ENCODE results near the gene GNE. TPM values are rescaled to one million over a fixed set of nuclear protein-coding genes. Genes with fewer than 3 reads are reported as not detected.

The GNE gene
- total and polyA plus RNA-seq, 8 donors, result 15.7 to 21.3 (median 19.9) TPM

GRCh38 chr9:36207016-36207415 lies 51.2 kb downstream of the GNE start:
- H3K4me1 ChIP-seq, result peaks cover 7 to 42% of the 10 kb centered on the region in 2 donors
- DNase-seq, result no peak
- H3K36me3 ChIP-seq, result peaks cover 4 to 99% of the 10 kb centered on the region in 2 donors
- peak overlapping the region in 1 of 2 donors; percentile 9 for H3K27ac ChIP-seq
- H3K27me3 ChIP-seq, result no peaks in the 10 kb centered on the region
- intact Hi-C loops (cut with DNase I), result no loop called here
- TF ChIP-seq CTCF (IDR thresholded peaks at IDR 0.05), result no peak
- H3K9me3 ChIP-seq, result no peaks in the 10 kb centered on the region
- ATAC-seq, result peak; percentile 17
- H3K4me3 ChIP-seq, result no peak overlapping the region

GRCh38 chr9:36204906-36205547 lies 53.2 kb downstream of the GNE start:
- no peak overlapping the region for H3K27ac ChIP-seq
- H3K27me3 ChIP-seq, result no peaks in the 10 kb centered on the region
- intact Hi-C loops (cut with DNase I), result no loop called here
- peak; percentile 48 for ATAC-seq
- no peak for TF ChIP-seq CTCF (IDR thresholded peaks at IDR 0.05)
- H3K9me3 ChIP-seq, result no peaks in the 10 kb centered on the region
- H3K36me3 ChIP-seq, result peaks cover 4 to 99% of the 10 kb centered on the region in 2 donors
- DNase-seq, result no peak
- H3K4me1 ChIP-seq, result peaks cover 7 to 28% of the 10 kb centered on the region in 2 donors
- no peak overlapping the region for H3K4me3 ChIP-seq

DNA sequence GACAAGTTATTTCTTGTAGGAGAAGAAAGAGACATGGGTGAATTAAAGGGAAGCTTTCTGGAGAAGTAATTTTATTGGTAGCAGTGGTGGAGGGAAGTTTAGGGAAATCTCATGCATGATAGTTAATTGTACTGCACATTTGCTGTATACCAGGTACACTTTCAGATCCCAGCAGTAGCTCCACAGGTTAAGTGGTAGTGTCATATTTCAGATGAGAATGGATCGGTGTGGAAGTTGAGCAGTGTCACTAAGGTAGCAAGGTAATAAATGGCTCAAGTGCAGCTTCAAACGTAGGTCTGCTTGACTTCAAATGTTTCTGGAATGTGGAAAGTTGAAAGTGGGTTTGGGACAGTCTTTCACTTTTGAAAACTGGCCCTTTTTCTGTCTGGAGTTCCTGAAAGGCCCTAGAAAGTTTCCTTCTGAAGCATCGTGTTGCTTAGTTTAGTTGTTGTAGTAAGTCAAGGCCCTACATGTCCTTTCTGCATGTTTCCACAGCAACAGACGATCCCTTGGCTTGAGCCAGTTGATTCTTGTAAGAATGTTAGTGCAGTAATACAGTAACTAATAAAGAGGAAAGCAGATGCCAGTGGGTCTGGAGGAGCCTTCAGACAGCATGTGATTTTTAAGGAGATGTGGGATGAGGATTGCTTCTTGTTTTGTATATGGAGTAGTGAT lies 63.8 kb downstream of the GNE start:
- peak in 1 of 4 donors; percentile 23 for DNase-seq

GRCh38 chr9:36193023-36193422 lies 65.2 kb downstream of the GNE start:
- H3K36me3 ChIP-seq, result peaks cover 0 to 27% of the 10 kb centered on the region in 2 donors
- H3K27me3 ChIP-seq, result no peaks in the 10 kb centered on the region
- H3K4me3 ChIP-seq, result peak overlapping the region; percentile 87 to 93
- ATAC-seq, result no peak
- H3K27ac ChIP-seq, result no peak overlapping the region
- no peak for DNase-seq
- intact Hi-C loops (cut with DNase I), result no loop called here
- H3K4me1 ChIP-seq, result peaks cover 34 to 54% of the 10 kb centered on the region in 2 donors
- no peaks in the 10 kb centered on the region for H3K9me3 ChIP-seq
- TF ChIP-seq CTCF (IDR thresholded peaks at IDR 0.05), result no peak

More for the DNA sequence above, 63.8 kb downstream of the GNE start:
- Histone ChIP-seq H3K27me3 (no peaks in the 10 kb centered on the region), H3K4me1 (peaks cover 34 to 51% of the 10 kb centered on the region in 2 donors), H3K36me3 (peaks cover 0 to 41% of the 10 kb centered on the region in 2 donors), H3K9me3 (no peaks in the 10 kb centered on the region), H3K4me3 (peak overlapping the region in 1 of 2 donors; percentile 93), H3K27ac (peak overlapping the region in 1 of 2 donors; percentile 1)
- intact Hi-C loops (cut with DNase I), result no loop called here
- no peak for TF ChIP-seq CTCF (IDR thresholded peaks at IDR 0.05)
- ATAC-seq, result peak; percentile 2

GRCh38 chr9:36192196-36192595 lies 66.1 kb downstream of the GNE start:
- ATAC-seq (no peak), DNase-seq (no peak)
- no peak for TF ChIP-seq CTCF (IDR thresholded peaks at IDR 0.05)
- Histone ChIP-seq H3K27ac (peak overlapping the region; percentile 91 to 96), H3K36me3 (peaks cover 0 to 18% of the 10 kb centered on the region in 2 donors), H3K4me3 (peak overlapping the region; percentile 87 to 93), H3K9me3 (no peaks in the 10 kb centered on the region), H3K27me3 (no peaks in the 10 kb centered on the region), H3K4me1 (peaks cover 34 to 54% of the 10 kb centered on the region in 2 donors)
- intact Hi-C loops (cut with DNase I), result no loop called here

All from left lung (tissue), 10 donors.